ENCODE measurements around the gene VDAC1.

DNA sequence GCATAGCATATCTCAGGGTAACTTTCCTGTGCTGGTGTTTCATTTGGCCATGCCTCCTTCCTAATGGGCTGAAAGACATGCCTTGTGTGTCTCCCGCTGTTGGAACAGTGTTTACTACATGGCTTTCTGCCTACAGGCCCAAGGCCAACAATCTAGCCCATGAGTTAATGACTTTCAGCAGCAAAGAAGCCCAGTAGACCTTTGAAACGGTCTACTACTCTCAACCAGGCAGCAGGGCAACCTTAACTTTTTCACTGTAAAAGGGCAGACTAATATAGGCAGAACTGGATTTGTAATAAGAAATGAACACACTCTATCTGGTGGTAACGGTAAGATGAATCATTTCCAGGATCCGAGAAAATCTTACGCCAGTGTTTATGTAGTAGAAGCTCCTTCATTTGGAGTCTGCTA lies 57.3 kb downstream of the VDAC1 start:
- TF ChIP-seq, protein P1, sequence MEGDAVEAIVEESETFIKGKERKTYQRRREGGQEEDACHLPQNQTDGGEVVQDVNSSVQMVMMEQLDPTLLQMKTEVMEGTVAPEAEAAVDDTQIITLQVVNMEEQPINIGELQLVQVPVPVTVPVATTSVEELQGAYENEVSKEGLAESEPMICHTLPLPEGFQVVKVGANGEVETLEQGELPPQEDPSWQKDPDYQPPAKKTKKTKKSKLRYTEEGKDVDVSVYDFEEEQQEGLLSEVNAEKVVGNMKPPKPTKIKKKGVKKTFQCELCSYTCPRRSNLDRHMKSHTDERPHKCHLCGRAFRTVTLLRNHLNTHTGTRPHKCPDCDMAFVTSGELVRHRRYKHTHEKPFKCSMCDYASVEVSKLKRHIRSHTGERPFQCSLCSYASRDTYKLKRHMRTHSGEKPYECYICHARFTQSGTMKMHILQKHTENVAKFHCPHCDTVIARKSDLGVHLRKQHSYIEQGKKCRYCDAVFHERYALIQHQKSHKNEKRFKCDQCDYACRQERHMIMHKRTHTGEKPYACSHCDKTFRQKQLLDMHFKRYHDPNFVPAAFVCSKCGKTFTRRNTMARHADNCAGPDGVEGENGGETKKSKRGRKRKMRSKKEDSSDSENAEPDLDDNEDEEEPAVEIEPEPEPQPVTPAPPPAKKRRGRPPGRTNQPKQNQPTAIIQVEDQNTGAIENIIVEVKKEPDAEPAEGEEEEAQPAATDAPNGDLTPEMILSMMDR (IDR thresholded peaks at IDR 0.05) = no peak
- TF ChIP-seq POLR2A (IDR thresholded peaks at IDR 0.05) = no peak

All from body of pancreas (tissue), 4 donors.